GM23248 (cell line): ENCODE results near the gene SSU72. TPM values are rescaled to one million over a fixed set of nuclear protein-coding genes. Genes with fewer than 3 reads are reported as not detected.
"Not testable (repeated sequence)": the region's sequence is repeated elsewhere in the genome, so short reads cannot be mapped to it uniquely, and the experiment has no call there.

Experiments
- DNase-seq: peaks from one replicate; pipeline ENCODE4 v3.0.0-alpha.2; 2015
- H2AFZ ChIP-seq: fragments of 200-600 bp; sonication (generic); 2 replicates; pipeline ENCODE4 v1.6.1; 2016; ENCODE audit warnings: antibody characterized with exemption
- H3F3A ChIP-seq: fragments of 200-600 bp; sonication (generic); 2 replicates; pipeline ENCODE4 v1.6.1; 2016; ENCODE audit warnings: mild to moderate bottlenecking, antibody characterized with exemption, mixed run types; ENCODE audit not compliant: insufficient read depth
- H3K27ac ChIP-seq: fragments of 200-600 bp; sonication (generic); 2 replicates; pipeline ENCODE4 v1.5.1; 2016; ENCODE audit warnings: mild to moderate bottlenecking
- H3K27me3 ChIP-seq: fragments of 200-600 bp; sonication (generic); replicated peaks from 2 replicates; pipeline ENCODE4 v1.6.1; 2016; ENCODE audit warnings: mild to moderate bottlenecking; ENCODE audit not compliant: insufficient read depth
- H3K36me3 ChIP-seq: fragments of 200-600 bp; sonication (generic); 2 replicates; pipeline ENCODE4 v1.6.1; 2016; ENCODE audit warnings: low read depth, mild to moderate bottlenecking
- H3K4me1 ChIP-seq: fragments of 200-600 bp; sonication (generic); 2 replicates; pipeline ENCODE4 v1.6.1; 2016; ENCODE audit warnings: mild to moderate bottlenecking; ENCODE audit not compliant: insufficient read depth
- H3K4me2 ChIP-seq: fragments of 200-600 bp; sonication (generic); one replicate; pipeline ENCODE4 v1.6.1; 2016; ENCODE audit warnings: mild to moderate bottlenecking; ENCODE audit not compliant: unreplicated experiment
- H3K4me3 ChIP-seq: fragments of 200-600 bp; sonication (generic); 2 replicates; pipeline ENCODE4 v1.5.1; 2016; ENCODE audit warnings: mild to moderate bottlenecking
- H3K79me2 ChIP-seq: fragments of 200-600 bp; sonication (generic); 2 replicates; pipeline ENCODE4 v1.6.1; 2016; ENCODE audit warnings: mild to moderate bottlenecking; ENCODE audit not compliant: insufficient read depth
- H3K9ac ChIP-seq: fragments of 200-600 bp; sonication (generic); 2 replicates; pipeline ENCODE4 v1.6.1; 2016; ENCODE audit warnings: mild to moderate bottlenecking
- H3K9me2 ChIP-seq: fragments of 200-600 bp; sonication (generic); 2 replicates; pipeline ENCODE4 v1.6.1; 2016; ENCODE audit warnings: mixed run types, mild to moderate bottlenecking, moderate library complexity; ENCODE audit not compliant: insufficient read depth
- H3K9me3 ChIP-seq: fragments of 200-600 bp; sonication (generic); one replicate; pipeline ENCODE4 v1.6.1; 2017; ENCODE audit warnings: low read depth
- H4K20me1 ChIP-seq: fragments of 200-600 bp; sonication (generic); 2 replicates; pipeline ENCODE4 v1.6.0; 2016; ENCODE audit not compliant: insufficient read depth
- EZH2 ChIP-seq: fragments of 200-600 bp; sonication (generic); IDR thresholded peaks from 2 replicates; pipeline ENCODE4 v1.6.1; 2018; ENCODE audit warnings: antibody characterized with exemption, mild to moderate bottlenecking; ENCODE audit not compliant: insufficient read depth, poor library complexity, severe bottlenecking
- EZH2phosphoT487 ChIP-seq: fragments of 200-600 bp; sonication (generic); IDR thresholded peaks from 2 replicates; pipeline ENCODE4 v1.6.1; 2018; ENCODE audit warnings: antibody characterized with exemption, moderate library complexity, mild to moderate bottlenecking, low read depth; ENCODE audit not compliant: insufficient read depth
- WGBS, 2 experiments: methylation state at CpG; one replicate each; pipeline ENCODE4 v1.1.6; 2015 to 2017; ENCODE audit warnings: low lambda C conversion rate in 2 of 2, low coverage in 1 of 2; ENCODE audit errors: missing lambda C conversion rate in 2 of 2; 5-methylcytosine and 5-hydroxymethylcytosine counted together
- in situ Hi-C: fragments of 300-500 bp; cut with MboI; formaldehyde crosslinking; loops from 2 replicates; pipeline ENCODE4 v1.15.0; 2020
- polyA plus RNA-seq: library from polyadenylated mRNA; unstranded; fragments of >200 nt; fragmentation: Nextera tagmentation; extraction: Ambion mirVana; gene quantifications from 2 replicates; pipeline ENCODE4 v1.2.1, GENCODE V29; 2016
- total RNA-seq: library from RNA; depleted of rRNA; stranded (reverse); fragments of >200 nt; shearing (Covaris generic); gene quantifications from 2 replicates; pipeline ENCODE4 v1.2.3, GENCODE V29; 2014

Gene SSU72
- total and polyA plus RNA-seq, 2 experiments from 2014 or later, result 69.2 to 204 TPM

- no peaks in the 10 kb centered on the region for H3K79me2 ChIP-seq
- no peak overlapping the region for H2AFZ ChIP-seq
- no peaks in the 10 kb centered on the region for H3K9me3 ChIP-seq
- no peaks in the 10 kb centered on the region for H3K27me3 ChIP-seq
- H3F3A ChIP-seq, result peaks cover 8% of the 10 kb centered on the region; the same call in 1 of the 2 replicates
- H3K4me3 ChIP-seq, result no peak overlapping the region
- WGBS, 2 experiments, result 83 to 88% methylated on average over 4 of the region's 4 CpGs
- H4K20me1 ChIP-seq, result no peaks in the 10 kb centered on the region
- no peak overlapping the region for H3K27ac ChIP-seq
- H3K36me3 ChIP-seq, result no peaks in the 10 kb centered on the region
- DNase-seq, result no peak
- no peak overlapping the region for H3K9ac ChIP-seq
- in situ Hi-C loops, result no loop called here
- no peak for TF ChIP-seq EZH2
- no peak for TF ChIP-seq EZH2phosphoT487
- H3K9me2 ChIP-seq, result no peaks in the 10 kb centered on the region
- H3K4me2 ChIP-seq, result no peak overlapping the region
- no peaks in the 10 kb centered on the region for H3K4me1 ChIP-seq
Measured at GRCh38 chr1:1507305-1507704, 67.4 kb downstream of the SSU72 start.

- H3K9ac ChIP-seq, result peak overlapping the region; percentile 67
Measured at GRCh38 chr1:1505801-1506200, 68.9 kb downstream of the SSU72 start.

GRCh38 chr1:1505366-1505798, 69.3 kb downstream of the SSU72 start:
- not testable (repeated sequence) for H3K4me3 ChIP-seq

More at GRCh38 chr1:1505801-1506200, 68.9 kb downstream of the SSU72 start:
- H3K27me3 ChIP-seq, H3F3A ChIP-seq, H3K9me3 ChIP-seq, H3K36me3 ChIP-seq, H3K9me2 ChIP-seq, H3K4me2 ChIP-seq, in situ Hi-C loops, H3K4me3 ChIP-seq, H4K20me1 ChIP-seq, H3K4me1 ChIP-seq, H3K79me2 ChIP-seq, DNase-seq: not testable (repeated sequence)
- H2AFZ ChIP-seq, result peak overlapping the region; percentile 80
- peak overlapping the region; percentile 75; the same call in 1 of the 2 replicates for H3K27ac ChIP-seq
- WGBS, 2 experiments, result 90 to 94% methylated on average over 5 of the region's 5 CpGs

GRCh38 chr1:1504777-1505365, 69.8 kb downstream of the SSU72 start:
- H3K4me3 ChIP-seq, H3K27me3 ChIP-seq, H4K20me1 ChIP-seq, H3K79me2 ChIP-seq, H3K4me1 ChIP-seq, in situ Hi-C loops, H3K36me3 ChIP-seq, H3K9me2 ChIP-seq, H3F3A ChIP-seq, H3K9me3 ChIP-seq: not testable (repeated sequence)
- peak overlapping the region; percentile 25 for H3K4me2 ChIP-seq
- H3K9ac ChIP-seq, result peak overlapping the region; percentile 67
- peak; percentile 73 for DNase-seq
- H3K27ac ChIP-seq, result peak overlapping the region; percentile 75
- peak overlapping the region; percentile 80 for H2AFZ ChIP-seq
- WGBS, 2 experiments, result 40 to 48% methylated on average over 16 of the region's 16 CpGs

More at GRCh38 chr1:1505366-1505798, 69.3 kb downstream of the SSU72 start:
- Histone ChIP-seq H2AFZ (peak overlapping the region; percentile 80), H3K27ac (peak overlapping the region; percentile 75), H3K4me2 (peak overlapping the region; percentile 25), H3K9ac (peak overlapping the region; percentile 67)
- H3K9me2 ChIP-seq, H3K36me3 ChIP-seq, H3K4me1 ChIP-seq, H3K79me2 ChIP-seq, in situ Hi-C loops, H3F3A ChIP-seq, H3K27me3 ChIP-seq, H4K20me1 ChIP-seq, H3K9me3 ChIP-seq: not testable (repeated sequence)
- WGBS, 2 experiments, result 21 to 27% methylated on average over 17 of the region's 22 CpGs
- peak; percentile 52 for DNase-seq

DNA sequence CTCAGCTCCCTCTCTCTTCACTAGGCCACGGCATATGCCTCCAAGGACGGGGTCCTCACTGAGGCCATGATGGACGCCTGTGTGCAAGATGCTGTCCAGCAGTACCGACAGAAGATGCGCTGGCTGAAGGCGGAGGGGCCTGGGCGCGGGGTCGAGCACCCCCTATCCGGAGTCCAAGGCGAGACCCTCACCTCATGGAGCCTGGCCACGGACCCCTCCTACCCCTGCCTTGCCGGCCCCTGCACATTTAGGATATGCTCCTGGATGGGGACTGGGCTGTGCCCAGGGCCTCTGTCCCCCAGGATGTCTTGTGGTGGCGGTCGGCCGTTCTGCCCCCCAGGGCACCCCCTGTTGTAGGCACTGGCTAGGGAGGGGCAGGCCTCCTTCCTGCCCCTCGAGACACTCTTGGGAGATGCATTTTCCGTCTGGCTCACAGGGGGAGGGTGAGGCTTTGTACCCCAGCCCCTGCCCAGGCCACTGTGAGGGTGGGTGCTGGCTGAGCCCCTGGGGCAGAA, 79.1 kb downstream of the SSU72 start:
- H3K27ac ChIP-seq, DNase-seq, H4K20me1 ChIP-seq, H3F3A ChIP-seq, H3K4me2 ChIP-seq, H2AFZ ChIP-seq, H3K9me2 ChIP-seq, H3K4me3 ChIP-seq, H3K9ac ChIP-seq, H3K27me3 ChIP-seq, H3K9me3 ChIP-seq, in situ Hi-C loops, H3K4me1 ChIP-seq: not testable (repeated sequence)
- peaks cover 31% of the 10 kb centered on the region for H3K36me3 ChIP-seq
- H3K79me2 ChIP-seq, result peaks cover 11% of the 10 kb centered on the region; the same call in 1 of the 2 replicates
- 93 to 95% methylated on average over 16 to 18 of the region's 18 CpGs for WGBS, 2 experiments

DNA sequence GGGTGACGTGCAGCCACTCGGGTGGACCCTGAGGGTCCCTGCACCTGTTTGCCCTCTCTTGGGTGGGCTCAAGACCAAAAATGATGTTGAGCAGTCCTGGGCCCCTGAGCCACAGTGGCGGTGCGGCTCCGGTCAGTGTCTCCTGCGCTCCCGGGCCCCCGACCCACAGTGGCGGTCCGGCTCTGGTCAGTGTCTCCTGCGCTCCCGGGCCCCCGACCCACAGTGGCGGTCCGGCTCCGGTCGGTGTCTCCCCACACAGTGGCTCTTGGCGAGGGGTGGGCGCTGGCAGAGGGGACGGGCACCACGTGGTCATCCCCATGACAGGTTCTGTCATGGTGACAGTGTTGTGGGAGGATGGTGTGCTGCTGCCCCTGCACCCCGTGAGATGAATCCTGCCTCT, 80.4 kb downstream of the SSU72 start:
- H3K9me3 ChIP-seq, H3F3A ChIP-seq, H3K4me3 ChIP-seq, H3K27ac ChIP-seq, DNase-seq, H3K4me2 ChIP-seq, H4K20me1 ChIP-seq, H3K4me1 ChIP-seq, H3K9me2 ChIP-seq, H3K9ac ChIP-seq, in situ Hi-C loops, H2AFZ ChIP-seq, H3K27me3 ChIP-seq: not testable (repeated sequence)
- Histone ChIP-seq H3K36me3 (peaks cover 31% of the 10 kb centered on the region), H3K79me2 (peaks cover 11% of the 10 kb centered on the region; the same call in 1 of the 2 replicates)
- 96 to 98% methylated on average over 20 to 22 of the region's 22 CpGs for WGBS, 2 experiments
